Epithelial cell of esophagus (primary cell): Measurements from ENCODE around the gene AGRP.

ENCODE experiments used
- DNase-seq: peaks from one replicate; pipeline ENCODE4 v3.0.0; 2010; ENCODE audit warnings: low read depth
- H3K4me3 ChIP-seq: 2 replicates; pipeline ENCODE4 v1.5.1; 2011; ENCODE audit warnings: mild to moderate bottlenecking, low read length, control low read depth
- TF ChIP-seq, protein P1 (sequence below): IDR thresholded peaks from 2 replicates; pipeline ENCODE4 v1.5.1; 2011; ENCODE audit warnings: low read depth, mild to moderate bottlenecking, low read length, control low read depth, inconsistent platforms; ENCODE audit not compliant: insufficient read depth; ENCODE audit errors: missing control alignments

The AGRP gene

GRCh38 chr16:67451061-67451703, 32.2 kb downstream of the AGRP start:
- TF ChIP-seq, protein P1, sequence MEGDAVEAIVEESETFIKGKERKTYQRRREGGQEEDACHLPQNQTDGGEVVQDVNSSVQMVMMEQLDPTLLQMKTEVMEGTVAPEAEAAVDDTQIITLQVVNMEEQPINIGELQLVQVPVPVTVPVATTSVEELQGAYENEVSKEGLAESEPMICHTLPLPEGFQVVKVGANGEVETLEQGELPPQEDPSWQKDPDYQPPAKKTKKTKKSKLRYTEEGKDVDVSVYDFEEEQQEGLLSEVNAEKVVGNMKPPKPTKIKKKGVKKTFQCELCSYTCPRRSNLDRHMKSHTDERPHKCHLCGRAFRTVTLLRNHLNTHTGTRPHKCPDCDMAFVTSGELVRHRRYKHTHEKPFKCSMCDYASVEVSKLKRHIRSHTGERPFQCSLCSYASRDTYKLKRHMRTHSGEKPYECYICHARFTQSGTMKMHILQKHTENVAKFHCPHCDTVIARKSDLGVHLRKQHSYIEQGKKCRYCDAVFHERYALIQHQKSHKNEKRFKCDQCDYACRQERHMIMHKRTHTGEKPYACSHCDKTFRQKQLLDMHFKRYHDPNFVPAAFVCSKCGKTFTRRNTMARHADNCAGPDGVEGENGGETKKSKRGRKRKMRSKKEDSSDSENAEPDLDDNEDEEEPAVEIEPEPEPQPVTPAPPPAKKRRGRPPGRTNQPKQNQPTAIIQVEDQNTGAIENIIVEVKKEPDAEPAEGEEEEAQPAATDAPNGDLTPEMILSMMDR = no peak
- no peak overlapping the region for H3K4me3 ChIP-seq
- DNase-seq = no peak

- no peak overlapping the region for H3K4me3 ChIP-seq
- TF ChIP-seq, protein P1 = no peak
- no peak for DNase-seq
These were observed 33.6 kb downstream of the AGRP start for GRCh38 chr16:67449739-67450138.

GRCh38 chr16:67449336-67449735, 34.0 kb downstream of the AGRP start:
- TF ChIP-seq, protein P1 = no peak
- DNase-seq = no peak
- H3K4me3 ChIP-seq = no peak overlapping the region

- DNase-seq = no peak
- TF ChIP-seq, protein P1 = no peak
- H3K4me3 ChIP-seq = no peak overlapping the region
These were observed 34.8 kb downstream of the AGRP start for GRCh38 chr16:67448580-67448979.

- H3K4me3 ChIP-seq = no peak overlapping the region
- DNase-seq = peak; percentile 30
- TF ChIP-seq, protein P1 = peak; percentile 53
These were observed 35.8 kb downstream of the AGRP start for GRCh38 chr16:67447508-67448076.

DNA sequence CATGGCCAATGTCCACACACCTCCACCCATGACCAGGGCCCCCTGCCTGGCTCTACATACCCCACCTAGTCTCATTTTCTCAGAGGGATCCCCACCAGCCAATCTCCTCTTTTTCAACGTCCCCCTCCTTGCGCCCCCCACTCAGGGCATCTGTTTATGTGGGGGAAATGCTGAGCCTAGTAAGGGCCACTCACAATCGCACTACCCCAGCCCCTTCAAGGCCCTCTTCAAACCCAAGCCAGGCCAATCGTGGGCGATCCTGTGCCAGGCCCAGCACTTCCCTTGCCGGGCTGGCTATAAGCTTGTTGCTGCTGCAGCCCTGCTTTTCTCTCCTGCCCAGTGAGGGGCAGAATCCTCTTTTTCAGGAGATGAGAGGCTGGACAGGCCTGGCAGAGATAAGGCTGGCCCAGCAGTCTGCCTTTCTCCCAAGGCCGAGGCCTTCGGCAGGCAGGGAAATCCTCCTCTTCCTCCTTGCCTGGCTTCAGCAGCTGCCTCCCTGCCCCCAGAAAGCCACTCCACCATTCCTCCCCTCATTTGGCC, 36.3 kb downstream of the AGRP start:
- H3K4me3 ChIP-seq = no peak overlapping the region
- TF ChIP-seq, protein P1 = no peak
- no peak for DNase-seq
